HG03159 (cell line): ENCODE data around the gene OR2M5.

Experiments used
- ATAC-seq: cut with Tn5 transposase; IDR thresholded peaks from one replicate; pipeline ENCODE4 v1.9.1; 2021; ENCODE audit warnings: mild to moderate bottlenecking, moderate library complexity; ENCODE audit not compliant: unreplicated experiment

OR2M5 gene, protein sequence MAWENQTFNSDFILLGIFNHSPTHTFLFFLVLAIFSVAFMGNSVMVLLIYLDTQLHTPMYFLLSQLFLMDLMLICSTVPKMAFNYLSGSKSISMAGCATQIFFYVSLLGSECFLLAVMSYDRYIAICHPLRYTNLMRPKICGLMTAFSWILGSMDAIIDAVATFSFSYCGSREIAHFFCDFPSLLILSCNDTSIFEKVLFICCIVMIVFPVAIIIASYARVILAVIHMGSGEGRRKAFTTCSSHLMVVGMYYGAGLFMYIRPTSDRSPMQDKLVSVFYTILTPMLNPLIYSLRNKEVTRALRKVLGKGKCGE

DNA sequence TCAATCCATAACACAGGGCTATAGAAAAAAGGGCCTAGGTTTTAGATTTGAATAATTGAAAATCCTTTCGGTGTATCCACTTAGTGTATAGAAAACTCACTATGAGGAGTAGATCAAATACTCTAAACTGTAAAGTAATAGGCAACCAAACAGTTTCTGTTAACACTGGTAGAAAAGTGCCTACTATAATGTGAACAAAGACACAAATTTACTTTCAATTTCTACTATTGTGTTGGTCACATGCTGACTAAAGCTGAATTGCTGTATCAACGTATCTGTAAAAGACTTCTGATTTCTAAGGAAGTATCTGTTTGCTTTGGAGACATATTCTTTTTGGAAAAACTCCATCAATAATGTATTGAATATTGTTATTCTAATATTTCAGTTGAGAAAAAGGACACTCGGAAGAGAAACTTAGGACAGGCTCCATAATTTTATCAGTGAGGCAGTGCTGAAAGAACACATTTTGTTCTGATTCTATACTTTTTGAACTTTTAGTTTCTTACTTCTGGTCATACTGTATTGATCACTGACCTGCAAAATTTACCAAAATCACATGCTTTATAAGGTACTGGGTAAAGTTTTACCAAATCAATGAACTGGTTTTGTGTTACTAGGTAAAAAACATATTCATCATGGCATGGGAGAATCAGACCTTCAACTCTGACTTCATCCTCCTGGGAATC, at the start of gene OR2M5:
Gene OR2M5, plus strand, starts transcription at position 636 of the 686 bp plus-strand sequence. Its CDS starts 0 bp downstream, at position 636.
- ATAC-seq: no peak

DNA sequence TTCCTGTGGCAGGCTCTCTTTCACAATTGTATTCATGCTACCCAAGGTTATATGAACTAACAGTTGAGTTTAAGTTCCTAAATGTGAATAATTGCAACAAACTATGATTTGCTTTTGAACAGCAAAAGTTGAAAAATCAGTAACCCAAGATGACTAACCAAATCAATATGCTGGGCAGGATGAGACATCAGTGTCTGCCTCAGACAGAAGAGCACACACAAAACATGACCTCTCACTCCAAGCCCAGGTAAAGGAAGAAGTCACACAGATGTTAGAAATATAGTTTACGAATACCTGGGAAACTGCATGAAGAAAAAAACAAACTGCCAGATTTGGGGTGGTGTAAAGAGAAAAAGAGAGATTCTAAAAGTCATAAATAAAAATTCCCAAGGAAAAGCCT, 46.4 kb upstream of the OR2M5 start:
- no peak for ATAC-seq

DNA sequence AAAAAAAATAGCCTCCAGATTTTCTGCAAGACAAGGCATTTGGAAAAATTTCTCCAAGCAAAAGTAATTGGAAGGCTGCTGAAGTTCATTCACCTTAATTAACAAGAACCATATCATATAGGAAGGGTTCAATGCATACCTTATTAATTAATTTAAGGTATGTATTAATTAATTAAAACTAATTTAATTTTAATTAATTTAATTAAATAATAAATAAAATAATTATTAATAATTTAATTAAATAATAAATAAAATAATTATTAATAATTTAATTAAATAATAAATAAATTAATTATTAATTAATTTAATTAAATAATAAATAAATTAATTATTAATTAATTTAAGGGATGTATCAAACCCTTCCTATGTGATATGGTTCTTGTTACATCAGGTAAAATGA, 42.1 kb upstream of the OR2M5 start:
- ATAC-seq: no peak

DNA sequence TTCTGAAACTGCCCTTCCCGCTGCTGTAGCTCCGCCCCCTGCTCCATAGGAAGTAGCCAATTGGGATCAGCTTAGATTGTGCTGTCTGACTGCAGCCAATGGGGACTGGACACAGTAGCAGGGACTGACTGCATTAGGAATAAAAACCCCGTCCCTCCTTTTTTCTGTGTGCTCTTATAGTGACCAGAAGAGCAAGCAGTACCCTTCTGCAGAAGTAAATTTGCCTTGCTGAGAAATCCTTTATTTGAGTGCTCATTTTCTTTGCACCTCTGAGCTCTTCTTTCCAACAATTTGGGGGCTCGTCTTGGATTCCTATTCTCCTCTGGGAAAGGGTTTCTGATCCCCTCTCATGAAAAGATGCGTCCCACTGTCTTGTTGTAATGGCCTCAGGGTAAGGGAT, 33.8 kb upstream of the OR2M5 start:
- no peak for ATAC-seq

DNA sequence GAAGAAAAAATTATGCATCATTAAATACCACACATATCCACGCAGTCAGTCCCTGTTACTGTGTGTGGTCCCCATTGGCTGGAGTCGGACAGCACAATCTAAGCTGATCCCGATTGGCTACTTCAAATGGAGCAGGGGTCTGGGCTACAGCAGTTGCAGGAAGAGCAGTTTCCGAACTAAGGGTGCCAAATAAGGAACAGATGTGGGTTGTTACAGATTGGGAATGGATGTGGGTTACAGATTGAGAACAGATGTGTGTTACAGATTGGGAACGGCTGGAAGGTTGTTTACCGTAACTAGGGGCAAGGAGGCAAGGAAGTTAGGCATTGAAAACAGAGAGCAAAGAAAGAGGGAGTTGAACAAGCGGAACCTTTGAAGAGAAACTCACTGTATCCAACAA, 30.1 kb upstream of the OR2M5 start:
- no peak for ATAC-seq

DNA sequence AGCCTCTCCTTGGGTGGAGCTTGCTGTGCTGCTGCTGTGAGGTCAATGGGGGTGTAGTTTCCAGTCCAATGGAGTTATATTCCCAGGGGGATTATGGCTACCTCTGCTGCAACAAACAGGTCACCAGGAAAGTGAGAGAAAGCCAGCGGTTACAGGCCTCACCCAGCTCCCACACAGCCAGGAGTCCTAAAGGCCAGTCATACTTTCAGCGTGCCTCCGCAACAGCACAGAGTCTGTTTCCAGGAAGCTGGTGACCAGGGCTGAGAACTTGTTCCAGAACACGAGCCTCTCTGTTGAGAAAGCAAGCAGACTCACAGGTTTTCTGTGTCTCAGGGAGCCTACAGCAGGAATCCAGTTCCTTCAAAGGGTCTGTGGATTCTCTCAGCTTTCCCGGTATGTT, 17.3 kb upstream of the OR2M5 start:
- ATAC-seq: no peak

DNA sequence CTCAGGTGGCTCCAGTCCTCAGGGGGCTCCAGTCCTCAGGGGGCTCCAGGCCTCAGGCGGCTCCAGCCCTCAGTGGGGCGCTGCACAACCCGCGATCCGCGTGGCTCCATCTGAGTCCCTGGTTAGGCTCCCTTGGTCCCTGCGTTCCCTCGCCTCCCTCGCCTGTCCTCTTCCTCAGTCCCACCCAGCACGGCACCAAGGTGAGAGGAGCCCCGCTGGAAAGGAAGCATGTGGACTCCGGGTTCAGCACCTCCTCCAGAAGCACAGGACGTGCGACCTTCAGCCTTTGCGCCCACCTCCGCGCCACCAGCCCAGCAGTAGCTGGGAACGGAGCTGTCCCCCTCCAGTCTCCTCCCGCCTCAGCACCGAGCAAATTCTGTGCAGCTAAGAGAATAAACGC, 8.1 kb upstream of the OR2M5 start:
- no peak for ATAC-seq

DNA sequence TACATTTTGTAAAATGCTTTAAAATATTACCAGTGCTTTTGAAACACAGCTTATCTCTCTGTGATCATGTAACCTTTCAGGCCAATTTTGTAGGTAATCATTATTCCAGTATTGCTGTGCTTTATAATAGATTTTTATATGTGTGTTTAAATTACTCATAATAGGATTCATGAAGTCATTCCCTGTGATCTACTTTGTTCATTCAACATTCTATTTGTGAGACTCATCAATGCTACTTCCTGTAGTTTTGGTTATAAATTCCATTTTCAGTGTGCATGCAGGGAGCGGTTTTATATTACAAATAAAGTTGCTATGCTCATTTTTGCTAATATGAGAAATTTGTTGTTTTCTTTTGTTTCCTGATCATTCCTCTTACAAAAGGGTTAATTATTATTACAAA, 4.1 kb upstream of the OR2M5 start:
- no peak for ATAC-seq

DNA sequence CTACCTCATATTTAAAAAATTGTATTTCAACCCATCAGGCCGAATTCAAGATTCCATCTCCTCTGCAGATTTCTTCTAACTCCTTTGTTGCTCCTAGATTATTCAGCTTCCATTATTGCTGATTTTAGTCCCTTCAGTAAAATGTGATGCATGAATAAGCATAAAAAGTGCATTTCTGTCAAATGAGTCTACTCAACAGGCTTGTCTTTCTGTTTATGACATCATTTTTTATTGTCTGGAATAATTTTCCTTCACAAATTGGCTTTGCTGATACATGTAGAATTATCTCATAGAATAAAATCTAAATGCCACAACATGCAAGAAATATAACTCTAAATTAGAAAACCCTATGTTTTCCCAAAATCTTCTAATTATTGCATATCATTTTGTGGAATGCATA, 1.6 kb upstream of the OR2M5 start:
- no peak for ATAC-seq

DNA sequence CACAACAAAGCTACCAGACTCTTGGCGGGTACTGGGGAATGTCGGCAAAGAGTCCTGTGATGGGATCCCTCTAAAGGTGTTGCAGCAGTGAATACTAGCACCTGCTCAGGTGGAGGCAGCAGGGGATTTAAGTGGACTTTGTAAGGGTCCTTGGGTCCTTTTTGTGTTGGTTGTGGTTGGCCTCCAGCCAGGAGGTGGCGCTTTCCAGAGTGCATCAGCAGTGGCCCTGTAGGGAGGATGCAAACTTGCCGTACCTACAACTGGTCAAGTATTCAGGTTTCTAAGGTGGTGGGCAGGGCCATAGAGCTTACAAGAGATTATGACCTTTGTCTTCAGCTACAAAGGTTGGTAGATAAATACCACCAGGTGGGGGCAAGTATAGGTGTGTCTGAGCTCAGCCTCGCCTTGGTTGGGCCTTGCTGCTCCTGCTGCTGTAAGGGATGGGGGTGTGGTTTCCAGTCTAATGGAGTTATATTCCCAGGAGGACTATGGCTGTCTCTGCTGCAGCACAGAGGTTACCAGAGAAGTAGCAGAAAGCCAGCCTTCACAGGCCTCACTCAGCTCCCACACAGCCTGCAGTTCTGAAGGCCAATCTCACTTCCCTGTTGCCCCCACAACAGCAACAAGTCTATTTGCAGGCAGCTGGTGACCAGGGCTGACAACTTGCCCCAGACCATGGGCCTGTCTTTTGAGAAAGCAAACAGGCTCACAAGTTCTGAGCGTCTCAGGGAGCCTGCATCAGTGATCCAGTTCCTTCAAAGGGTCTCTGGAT, 7.3 kb downstream of the OR2M5 start:
- ATAC-seq: no peak

DNA sequence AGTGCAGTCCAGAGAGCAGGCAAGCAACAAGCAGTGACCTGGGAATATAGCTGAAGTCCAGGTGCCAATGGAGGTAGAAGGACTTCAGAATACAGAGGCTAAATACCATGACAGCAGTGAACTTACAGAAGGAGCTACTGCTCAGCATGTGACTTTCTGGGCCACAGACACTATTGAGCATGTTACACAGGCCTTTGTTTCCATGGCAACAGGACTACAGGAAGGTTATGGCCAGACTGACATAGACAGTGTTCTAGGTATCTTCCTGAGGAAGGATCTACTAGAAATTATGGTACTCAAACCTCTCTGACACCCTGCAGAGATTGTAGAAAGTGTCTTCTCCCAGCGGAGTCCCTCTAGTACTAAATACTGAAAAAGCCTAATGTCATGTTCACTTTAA, 11.0 kb downstream of the OR2M5 start:
- ATAC-seq: no peak

DNA sequence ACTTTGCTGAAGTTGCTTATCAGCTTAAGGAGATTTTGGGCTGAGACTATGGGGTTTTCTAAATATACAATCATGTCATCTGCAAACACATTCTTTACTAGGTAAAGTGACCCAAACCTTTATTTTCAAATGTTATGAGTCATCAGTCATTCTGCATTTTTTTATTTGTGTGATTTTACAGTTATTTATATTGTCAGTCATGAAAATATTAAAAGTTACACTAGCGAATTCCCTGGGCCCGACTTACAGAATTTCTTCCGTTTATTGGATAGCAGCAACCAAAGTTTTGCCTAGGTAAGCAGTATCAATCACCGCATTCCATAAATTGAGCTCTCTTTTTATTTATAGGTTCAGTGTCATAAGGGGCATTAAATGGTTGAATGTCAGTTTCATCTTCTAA, 13.8 kb downstream of the OR2M5 start:
- no peak for ATAC-seq

DNA sequence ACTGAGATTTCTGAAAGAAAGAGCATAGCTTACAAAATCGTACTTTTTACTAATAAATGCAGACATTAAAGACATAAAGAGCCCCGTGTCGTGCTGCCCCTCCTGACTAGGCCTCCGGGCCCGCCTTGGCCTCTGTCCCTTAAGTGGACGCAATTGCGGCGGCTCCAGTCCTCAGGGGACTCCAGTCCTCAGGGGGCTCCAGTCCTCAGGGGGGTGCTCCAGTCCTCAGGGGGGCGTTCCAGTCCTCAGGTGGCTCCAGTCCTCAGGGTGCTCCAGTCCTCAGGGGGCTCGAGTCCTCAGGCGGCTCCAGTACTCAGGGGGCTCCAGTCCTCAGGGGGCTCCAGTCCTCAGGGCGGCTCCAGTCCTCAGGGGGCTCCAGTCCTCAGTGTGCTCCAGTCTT, 19.1 kb downstream of the OR2M5 start:
- no peak for ATAC-seq

DNA sequence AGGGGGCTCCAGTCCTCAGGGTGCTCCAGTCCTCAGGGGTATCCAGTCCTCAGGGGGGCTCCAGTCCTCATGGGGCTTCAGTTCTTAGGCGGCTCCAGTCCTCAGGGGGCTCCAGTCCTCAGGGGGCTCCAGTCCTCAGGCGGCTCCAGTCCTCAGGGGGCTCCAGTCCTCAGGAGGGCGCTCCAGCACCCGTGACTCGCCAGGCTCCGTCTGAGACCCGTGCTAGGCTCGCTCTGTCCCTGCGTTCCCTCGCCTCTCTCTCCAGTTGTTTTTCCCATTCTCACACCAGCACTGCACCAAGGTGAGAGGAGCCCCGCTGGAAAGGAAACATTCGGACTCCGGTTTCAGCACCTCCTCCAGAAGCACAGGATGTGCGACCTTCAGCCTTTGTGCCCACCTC, 20.2 kb downstream of the OR2M5 start:
- no peak for ATAC-seq

DNA sequence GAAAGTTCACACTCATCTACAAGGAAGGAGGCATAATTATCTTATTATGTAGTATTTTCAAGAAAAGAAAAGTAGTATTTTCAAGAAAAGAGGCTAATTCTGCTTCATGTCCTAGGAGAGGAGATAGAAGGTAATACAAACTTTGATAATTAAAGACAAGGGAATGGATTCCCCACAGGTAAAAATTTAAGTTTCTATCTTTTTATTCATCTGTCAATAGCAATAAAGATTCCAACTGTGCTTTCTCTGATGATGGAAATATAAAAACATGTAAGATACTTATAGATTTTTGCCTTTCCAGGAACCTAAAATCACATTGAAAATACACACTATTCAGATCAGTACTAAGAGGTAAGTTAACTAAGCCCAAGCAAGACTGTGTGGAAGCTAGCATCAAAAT, 29.6 kb downstream of the OR2M5 start, which contains the start of gene OR2M2:
Gene OR2M2, plus strand, starts transcription at position 301 of the 400 bp plus-strand sequence. CDS start 5,165 bp downstream, outside the sequence.
- no peak for ATAC-seq

DNA sequence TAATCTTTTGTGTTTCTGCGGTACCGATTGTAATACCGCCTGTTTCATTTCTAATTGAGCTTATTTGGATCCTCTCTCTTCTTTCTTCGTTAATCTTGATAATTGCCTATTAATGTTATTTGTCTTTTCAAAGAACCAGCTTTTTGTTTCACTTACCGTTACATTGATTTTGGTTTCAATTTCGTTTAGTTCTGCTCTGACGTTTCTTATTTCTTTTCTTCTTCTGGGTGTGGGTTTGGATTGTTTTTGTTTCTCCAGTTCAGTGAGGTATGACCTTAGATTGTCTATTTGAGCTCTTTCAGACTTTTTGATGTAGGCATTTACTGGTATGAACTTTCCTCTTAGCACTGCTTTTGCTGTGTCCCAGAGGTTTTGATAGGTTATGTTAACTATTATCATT, 39.0 kb downstream of the OR2M5 start:
- ATAC-seq: no peak

DNA sequence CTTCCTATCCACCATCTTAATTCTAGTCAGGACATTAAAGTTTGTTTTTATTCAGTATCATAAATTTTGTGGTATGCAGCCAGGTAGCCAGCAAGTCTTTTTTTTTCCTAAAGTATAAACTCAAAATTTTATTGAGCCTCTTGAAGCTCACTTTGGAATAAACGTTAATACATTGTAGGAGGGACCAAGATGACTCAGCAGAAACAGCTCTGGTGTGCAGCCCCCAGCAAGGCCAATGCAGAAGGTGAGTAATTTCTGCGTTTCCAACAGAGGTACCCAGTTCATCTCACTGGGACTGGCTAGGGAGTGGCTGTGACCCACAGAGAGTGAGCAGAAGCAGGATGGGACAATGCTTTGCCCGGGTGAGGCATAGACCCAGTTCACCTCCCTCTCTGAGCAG, 42.4 kb downstream of the OR2M5 start:
- no peak for ATAC-seq

DNA sequence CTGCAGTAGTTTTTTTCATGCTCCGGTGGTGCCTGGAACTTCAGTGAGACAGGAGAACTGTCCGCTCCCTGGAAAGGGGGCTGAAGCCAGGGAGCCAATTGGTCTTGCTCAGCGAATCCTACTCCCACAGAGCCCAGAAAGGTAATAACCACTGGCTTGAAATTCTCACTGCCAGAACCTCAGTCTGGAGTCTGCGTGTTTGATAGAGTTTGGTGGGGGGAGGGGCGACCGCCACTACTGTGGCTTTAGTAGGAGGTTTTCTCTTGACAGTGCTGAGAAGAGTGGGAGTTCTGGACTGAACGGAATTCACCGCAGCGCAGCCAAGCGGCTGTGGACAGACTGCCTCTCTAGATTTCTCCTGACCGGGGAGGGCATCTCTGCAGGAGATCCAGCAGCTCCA, 44.1 kb downstream of the OR2M5 start:
- no peak for ATAC-seq

DNA sequence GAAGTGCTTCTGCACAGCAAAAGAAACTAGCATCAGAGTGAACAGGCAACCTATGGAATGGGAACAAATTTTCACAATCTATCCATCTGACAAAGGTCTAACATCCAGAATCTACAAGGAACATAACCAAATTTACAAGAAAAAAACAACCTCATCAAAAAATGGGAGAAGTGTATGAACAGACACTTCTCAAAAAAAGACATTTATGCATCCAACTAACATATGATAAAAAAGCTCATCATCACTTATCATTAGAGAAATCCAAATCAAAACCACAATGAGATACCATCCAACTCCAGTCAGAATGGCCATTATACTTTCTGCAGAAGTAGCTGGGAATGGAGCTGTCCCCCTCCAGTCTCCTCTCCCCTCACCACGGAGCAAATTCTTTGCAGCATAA, 49.2 kb downstream of the OR2M5 start:
- no peak for ATAC-seq
